Naive B cell (primary cell): ENCODE data around the gene SLC25A42. TPM values are rescaled to one million over a fixed set of nuclear protein-coding genes. Genes with fewer than 3 reads are reported as not detected.

Experiments
- ATAC-seq, 2 donors: fragments of 150-1000 bp; cut with Tn5 transposase; 2 replicates each; pipeline ENCODE4 v1.10.0; 2021; ENCODE audit warnings: low read depth in 2 of 2, mild to moderate bottlenecking in 2 of 2, moderate library complexity in 2 of 2
- DNase-seq: peaks from one replicate; pipeline ENCODE4 v3.0.0; 2022
- H3K27ac Mint-ChIP-seq, 6 donors: one replicate each; pipeline ENCODE4 v1.8.0; 2020 to 2022; ENCODE audit warnings: mild to moderate bottlenecking in 6 of 6, mixed read lengths in 6 of 6, moderate library complexity in 5 of 6, inconsistent platforms in 2 of 6
- H3K27me3 Mint-ChIP-seq, 3 donors: one replicate each; pipeline ENCODE4 v1.8.0; 2021 to 2022; ENCODE audit warnings: mixed read lengths in 3 of 3, mild to moderate bottlenecking in 1 of 3
- H3K36me3 Mint-ChIP-seq, 2 donors: one replicate each; pipeline ENCODE4 v1.8.0; 2020 to 2022; ENCODE audit warnings: mixed read lengths in 2 of 2, inconsistent platforms in 1 of 2, mild to moderate bottlenecking in 1 of 2
- H3K4me1 Mint-ChIP-seq, 3 donors: one replicate each; pipeline ENCODE4 v1.8.0; 2020 to 2022; ENCODE audit warnings: mixed read lengths in 3 of 3, inconsistent platforms in 1 of 3, mild to moderate bottlenecking in 1 of 3, moderate library complexity in 1 of 3
- H3K4me3 Mint-ChIP-seq, 8 donors: one replicate each; pipeline ENCODE4 v1.8.0; 2020 to 2022; ENCODE audit warnings: mild to moderate bottlenecking in 8 of 8, mixed read lengths in 8 of 8, moderate library complexity in 8 of 8, inconsistent platforms in 2 of 8
- H3K9me3 Mint-ChIP-seq, 7 donors: one replicate each; pipeline ENCODE4 v1.8.0; 2020 to 2022; ENCODE audit warnings: mixed read lengths in 7 of 7, mild to moderate bottlenecking in 5 of 7, inconsistent platforms in 2 of 7, moderate library complexity in 1 of 7
- polyA plus RNA-seq, 6 donors: library from polyadenylated mRNA; unstranded; fragments of 300-500 nt; fragmentation: Illumina TruSeq; gene quantifications; one replicate each; pipeline ENCODE4 v1.2.3, GENCODE V29; 2021; ENCODE audit warnings: low read depth in 6 of 6

Gene SLC25A42
- polyA plus RNA-seq, 6 donors from 2014 or later: 13.5 to 34.1 (median 19.0) TPM

GRCh38 chr19:19064098-19064722, 416 bp downstream of the SLC25A42 start:
- Mint-ChIP-seq H3K9me3 (no peaks in the 10 kb centered on the region), H3K27me3 (no peaks in the 10 kb centered on the region), H3K4me1 (peaks cover 17 to 54% (median 44%) of the 10 kb centered on the region in 3 donors), H3K36me3 (no peaks in the 10 kb centered on the region), H3K4me3 (peak overlapping the region; percentile 88 to 99 (median 94)), H3K27ac (peak overlapping the region; percentile 84 to 98 (median 94))
- DNase-seq: no peak
- ATAC-seq: peak; percentile 35 to 37

GRCh38 chr19:19064811-19065745, 1.3 kb downstream of the SLC25A42 start:
- Mint-ChIP-seq H3K4me3 (peak overlapping the region; percentile 88 to 99 (median 94)), H3K27me3 (no peaks in the 10 kb centered on the region), H3K27ac (peak overlapping the region; percentile 84 to 98 (median 94)), H3K9me3 (no peaks in the 10 kb centered on the region), H3K4me1 (peaks cover 20 to 62% (median 50%) of the 10 kb centered on the region in 3 donors), H3K36me3 (no peaks in the 10 kb centered on the region)
- ATAC-seq: no peak
- DNase-seq: peak; percentile 26

- Mint-ChIP-seq H3K4me1 (peaks cover 31 to 78% (median 66%) of the 10 kb centered on the region in 3 donors), H3K36me3 (no peaks in the 10 kb centered on the region), H3K27ac (peak overlapping the region; percentile 59 to 91 (median 78))
Measured at GRCh38 chr19:19067276-19068072, 3.7 kb downstream of the SLC25A42 start.

GRCh38 chr19:19068659-19069654, 5.2 kb downstream of the SLC25A42 start:
- no peaks in the 10 kb centered on the region for H3K27me3 Mint-ChIP-seq
- H3K4me1 Mint-ChIP-seq: peaks cover 37 to 82% (median 68%) of the 10 kb centered on the region in 3 donors
- H3K36me3 Mint-ChIP-seq: no peaks in the 10 kb centered on the region
- peak; percentile 10 to 11 for ATAC-seq
- peak overlapping the region; percentile 81 to 99 (median 88) for H3K4me3 Mint-ChIP-seq
- no peaks in the 10 kb centered on the region for H3K9me3 Mint-ChIP-seq
- peak overlapping the region; percentile 44 to 87 (median 72) for H3K27ac Mint-ChIP-seq
- DNase-seq: no peak

More at GRCh38 chr19:19067276-19068072, 3.7 kb downstream of the SLC25A42 start:
- DNase-seq: no peak
- ATAC-seq: no peak
- Mint-ChIP-seq H3K9me3 (no peaks in the 10 kb centered on the region), H3K4me3 (peak overlapping the region; percentile 67 to 99 (median 92)), H3K27me3 (no peaks in the 10 kb centered on the region)

- Mint-ChIP-seq H3K27ac (peak overlapping the region in 2 of 6 donors; percentile 31 to 38), H3K4me3 (no peak overlapping the region), H3K27me3 (no peaks in the 10 kb centered on the region), H3K9me3 (no peaks in the 10 kb centered on the region), H3K4me1 (peaks cover 37 to 75% (median 67%) of the 10 kb centered on the region in 3 donors), H3K36me3 (peaks cover 0 to under 1% of the 10 kb centered on the region in 2 donors)
- ATAC-seq (no peak), DNase-seq (no peak)
Measured at GRCh38 chr19:19071897-19072296, 8.1 kb downstream of the SLC25A42 start.

GRCh38 chr19:19074196-19074882, 10.5 kb downstream of the SLC25A42 start:
- Mint-ChIP-seq H3K27me3 (no peaks in the 10 kb centered on the region), H3K4me1 (peaks cover 45 to 73% (median 70%) of the 10 kb centered on the region in 3 donors), H3K4me3 (no peak overlapping the region), H3K36me3 (peaks cover 0 to 7% of the 10 kb centered on the region in 2 donors), H3K9me3 (no peaks in the 10 kb centered on the region), H3K27ac (peak overlapping the region in 4 of 6 donors; percentile 27 to 89 (median 58))
- DNase-seq (no peak), ATAC-seq (no peak)

GRCh38 chr19:19075126-19075525, 11.3 kb downstream of the SLC25A42 start:
- H3K36me3 Mint-ChIP-seq: peaks cover 0 to 7% of the 10 kb centered on the region in 2 donors
- H3K27me3 Mint-ChIP-seq: no peaks in the 10 kb centered on the region
- H3K9me3 Mint-ChIP-seq: no peaks in the 10 kb centered on the region
- H3K4me3 Mint-ChIP-seq: peak overlapping the region in 1 of 8 donors; percentile 45
- H3K27ac Mint-ChIP-seq: peak overlapping the region in 1 of 6 donors; percentile 60
- DNase-seq (no peak), ATAC-seq (no peak)
- peaks cover 49 to 76% (median 70%) of the 10 kb centered on the region in 3 donors for H3K4me1 Mint-ChIP-seq

GRCh38 chr19:19076476-19076875, 12.7 kb downstream of the SLC25A42 start:
- Mint-ChIP-seq H3K27ac (peak overlapping the region in 1 of 6 donors; percentile 74), H3K4me3 (no peak overlapping the region), H3K27me3 (no peaks in the 10 kb centered on the region), H3K36me3 (peaks cover 0 to 7% of the 10 kb centered on the region in 2 donors), H3K4me1 (peaks cover 45 to 68% (median 58%) of the 10 kb centered on the region in 3 donors), H3K9me3 (no peaks in the 10 kb centered on the region)
- DNase-seq (no peak), ATAC-seq (no peak)

GRCh38 chr19:19077103-19077502, 13.3 kb downstream of the SLC25A42 start:
- ATAC-seq (no peak), DNase-seq (no peak)
- peaks cover 4 to 7% of the 10 kb centered on the region in 2 donors for H3K36me3 Mint-ChIP-seq
- H3K4me1 Mint-ChIP-seq: peaks cover 44 to 74% (median 60%) of the 10 kb centered on the region in 3 donors
- H3K27ac Mint-ChIP-seq: peak overlapping the region in 2 of 6 donors; percentile 8 to 74
- peak overlapping the region in 1 of 8 donors; percentile 63 for H3K4me3 Mint-ChIP-seq
- H3K9me3 Mint-ChIP-seq: no peaks in the 10 kb centered on the region
- H3K27me3 Mint-ChIP-seq: no peaks in the 10 kb centered on the region

- Mint-ChIP-seq H3K27ac (no peak overlapping the region), H3K4me3 (no peak overlapping the region), H3K4me1 (peaks cover 39 to 74% (median 53%) of the 10 kb centered on the region in 3 donors), H3K36me3 (peaks cover 4 to 7% of the 10 kb centered on the region in 2 donors), H3K27me3 (no peaks in the 10 kb centered on the region), H3K9me3 (no peaks in the 10 kb centered on the region)
- ATAC-seq: no peak
- no peak for DNase-seq
Measured at GRCh38 chr19:19078801-19079200, 15.0 kb downstream of the SLC25A42 start.

- Mint-ChIP-seq H3K36me3 (peaks cover 4 to 7% of the 10 kb centered on the region in 2 donors), H3K27me3 (no peaks in the 10 kb centered on the region), H3K4me3 (peak overlapping the region in 1 of 8 donors; percentile 13), H3K27ac (peak overlapping the region in 2 of 6 donors; percentile 62 to 86), H3K9me3 (no peaks in the 10 kb centered on the region), H3K4me1 (peaks cover 36 to 73% (median 49%) of the 10 kb centered on the region in 3 donors)
- ATAC-seq: no peak
- no peak for DNase-seq
Measured at GRCh38 chr19:19079571-19079970, 15.8 kb downstream of the SLC25A42 start.
